Pancreas (tissue), 10 donors: ENCODE measurements around the gene CD300A. TPM values are rescaled to one million over a fixed set of nuclear protein-coding genes. Genes with fewer than 3 reads are reported as not detected.

Source experiments
- ATAC-seq, 4 donors: fragments of 200-7000 bp; cut with Tn5 transposase; one replicate each; pipeline versions ENCODE4 v1.8.0 to v1.9.1; 2020; ENCODE audit warnings: mild to moderate bottlenecking in 4 of 4, moderate library complexity in 4 of 4
- DNase-seq, 6 donors: peaks; one replicate each; pipeline ENCODE4 v3.0.0-alpha.2; 2020
- FAIRE-seq: peaks from 2 replicates; lab custom pipeline; 2012; peaks lifted over from hg19 to GRCh38; lab: Jason Lieb, UNC
- H3K27ac ChIP-seq, 4 donors: fragments of 200-600 bp; sonication (generic); 1 replicate in 3 of 4; 2 replicates in 1 of 4; pipeline versions ENCODE4 v1.5.0 to v1.8.0; 2020
- H3K27me3 ChIP-seq, 4 donors: fragments of 200-600 bp; one replicate each; pipeline ENCODE4 v1.8.0; 2021
- H3K36me3 ChIP-seq, 3 donors: fragments of 200-600 bp; sonication (generic) in 1 of 3; one replicate each; pipeline versions ENCODE4 v1.5.0 to v1.8.0; 2020 to 2021
- H3K4me1 ChIP-seq, 3 donors: fragments of 200-600 bp; one replicate each; pipeline ENCODE4 v1.8.0; 2021
- H3K4me3 ChIP-seq, 4 donors: fragments of 200-600 bp; sonication (generic) in 2 of 4; one replicate each; pipeline versions ENCODE4 v1.5.0 to v1.8.0; 2020 to 2021
- H3K9me3 ChIP-seq, 4 donors: fragments of 200-600 bp; one replicate each; pipeline ENCODE4 v1.8.0; 2021
- CTCF ChIP-seq, 4 donors: fragments of 200-600 bp; sonication (generic) in 3 of 4; IDR thresholded peaks; one replicate each; pipeline versions ENCODE4 v1.5.0 to v1.8.0; 2021; ENCODE audit warnings: antibody characterized with exemption in 4 of 4
- WGBS, 2 donors: extraction: QIAGEN DNeasy Blood & Tissue Kit; methylation state at CpG; one replicate each; pipeline ENCODE4 v1.1.7; 2013; 5-methylcytosine and 5-hydroxymethylcytosine counted together
- intact Hi-C, 3 donors: fragments of 100-400 bp; cut with DNase I; formaldehyde crosslinking; loops; one replicate each; pipeline versions ENCODE4 v1.11.1 to v1.14.2; 2022
- polyA plus RNA-seq, 2 donors: library from polyadenylated mRNA; stranded (reverse); fragments of 200-250 nt; gene quantifications; one replicate each; pipeline ENCODE4 v1.2.3, GENCODE V29; 2013
- total RNA-seq, 6 donors: library from RNA; stranded (reverse); fragmentation: NEBNext Ultra II Directional in 4 of 6; extraction: Animal tissue kit (Norgen Biotek cat#: 25700) in 4 of 6; gene quantifications; one replicate each; pipeline versions ENCODE4 v1.2.1 to v1.2.4, GENCODE V29; 2021 to 2023
- donor health status: healthy with polysubstance abuse.
- donor health status: DM: no; HTN: no; CAD: no; lungs with moderate emphysema.
- donor health status: DM: no; HTN: no; CAD: no.
- donor health status: control.
- donor health status: control.
- donor health status: Bipolar disorder and iron deficiency.
- donor health status: DM: yes; HTN: yes; CAD: no.
- donor health status: DM: no; HTN: no; CAD: no.
- donor health status: DM: no; HTN: no; CAD: no.
- donor health status: DM: yes; HTN: yes; CAD: no.

CD300A gene
- total and polyA plus RNA-seq, 8 donors, result 0.37 to 5.1 (median 1.2) TPM

- no peak overlapping the region for H3K4me3 ChIP-seq
Observed at GRCh38 chr17:74522381-74523105, 56.1 kb downstream of the CD300A start.

GRCh38 chr17:74523308-74523707, 56.9 kb downstream of the CD300A start:
- WGBS, 2 donors, result 76 to 85% methylated on average over 3 of the region's 3 CpGs
- H3K4me1 ChIP-seq, result no peaks in the 10 kb centered on the region
- ATAC-seq (no peak), DNase-seq (no peak), FAIRE-seq (no peak)
- H3K9me3 ChIP-seq, result no peaks in the 10 kb centered on the region
- no peak for TF ChIP-seq CTCF (IDR thresholded peaks at IDR 0.05)
- H3K36me3 ChIP-seq, result no peaks in the 10 kb centered on the region
- H3K27ac ChIP-seq, result no peak overlapping the region
- no peaks in the 10 kb centered on the region for H3K27me3 ChIP-seq
- intact Hi-C loops, result no loop called here
- no peak overlapping the region for H3K4me3 ChIP-seq

More at GRCh38 chr17:74522381-74523105, 56.1 kb downstream of the CD300A start:
- H3K36me3 ChIP-seq, result no peaks in the 10 kb centered on the region
- no peaks in the 10 kb centered on the region for H3K9me3 ChIP-seq
- no peak overlapping the region for H3K27ac ChIP-seq
- intact Hi-C loops, result no loop called here
- no peak for TF ChIP-seq CTCF (IDR thresholded peaks at IDR 0.05)
- H3K27me3 ChIP-seq, result no peaks in the 10 kb centered on the region
- FAIRE-seq, result no peak
- DNase-seq, result no peak
- no peaks in the 10 kb centered on the region for H3K4me1 ChIP-seq
- ATAC-seq, result no peak
- 65 to 77% methylated on average over 10 of the region's 10 CpGs for WGBS, 2 donors

GRCh38 chr17:74524653-74525464, 58.4 kb downstream of the CD300A start:
- FAIRE-seq, result no peak
- no peaks in the 10 kb centered on the region for H3K36me3 ChIP-seq
- no peaks in the 10 kb centered on the region for H3K4me1 ChIP-seq
- no peaks in the 10 kb centered on the region for H3K9me3 ChIP-seq
- H3K27ac ChIP-seq, result no peak overlapping the region
- TF ChIP-seq CTCF (IDR thresholded peaks at IDR 0.05), result no peak
- H3K4me3 ChIP-seq, result no peak overlapping the region
- no peaks in the 10 kb centered on the region for H3K27me3 ChIP-seq
- intact Hi-C loops, result no loop called here
- WGBS, 2 donors, result 57 to 75% methylated on average over 11 of the region's 11 CpGs
- DNase-seq, result no peak
- no peak for ATAC-seq

GRCh38 chr17:74525465-74525725, 59.0 kb downstream of the CD300A start:
- H3K27ac ChIP-seq, result no peak overlapping the region
- 70 to 89% methylated on average over 1 of the region's 1 CpG for WGBS, 2 donors
- FAIRE-seq, result no peak

More at GRCh38 chr17:74525465-74525725, 59.0 kb downstream of the CD300A start:
- no peaks in the 10 kb centered on the region for H3K36me3 ChIP-seq
- no peak for TF ChIP-seq CTCF (IDR thresholded peaks at IDR 0.05)
- intact Hi-C loops, result no loop called here
- no peaks in the 10 kb centered on the region for H3K9me3 ChIP-seq
- no peak overlapping the region for H3K4me3 ChIP-seq
- no peaks in the 10 kb centered on the region for H3K4me1 ChIP-seq
- ATAC-seq (no peak), DNase-seq (no peak)
- H3K27me3 ChIP-seq, result no peaks in the 10 kb centered on the region
